ENCODE results near the gene HYAL3. TPM values are rescaled to one million over a fixed set of nuclear protein-coding genes. Genes with fewer than 3 reads are reported as not detected.

HYAL3 gene
- total and polyA plus RNA-seq, 2 of the 13 experiments (the other 11 are each of a cell fraction or from before 2014, with no cell fraction given), result 5.5 to 10.4 TPM

- no peak for FAIRE-seq
- WGBS (ENCODE audit: low lambda C conversion rate), result 23% methylated on average over 4 of the region's 7 CpGs
- peaks cover 21% of the 10 kb centered on the region for H3K79me2 ChIP-seq (ENCODE audit: insufficient read depth, low read length)
- DNase-seq (ENCODE audit: low spot score), result no peak
- H4K20me1 ChIP-seq (ENCODE audit: insufficient read depth, low read length), result no peaks in the 10 kb centered on the region
- H3K36me3 ChIP-seq (replicated peaks in 1 of 2; ENCODE audit: control insufficient read depth in 1 of 2, insufficient read depth in 2 of 2, low read length in 2 of 2), result no peaks in the 10 kb centered on the region
- no TSS peak for BruUV-seq (replicated peaks)
- peak overlapping the region; percentile 94 for H3K9ac ChIP-seq (ENCODE audit: insufficient read depth, low read depth, low read length)
- ATAC-seq, result no peak
- ChIA-PET CTCF (ENCODE audit: low intra/inter-chr PET ratio, low total read pairs) (no interaction called here), POLR2A (interaction anchor here (0.6 to 8.0 kb wide), 23 partner anchors 6 to 115 kb away, joined by 3 to 155 read pairs (median 7); partner anchors contain the start of genes GNAI2, HYAL1, HYAL2 and HYAL3)
- H3K9me3 ChIP-seq (ENCODE audit: low read length), result no peaks in the 10 kb centered on the region
- peaks cover 87% of the 10 kb centered on the region for H3K4me1 ChIP-seq (ENCODE audit: insufficient read depth, low read length)
- no peak overlapping the region for H2AFZ ChIP-seq (ENCODE audit: low read length)
- in situ Hi-C loops (cut with HindIII; ENCODE audit: extremely low pct_ligation_motif_present, low pct_unique_long_range_greater_than_20kb) (loop anchor here (5.0 kb wide), 1 partner anchor 57 kb away; the partner anchor contains the start of gene HYAL2), intact Hi-C loops (cut with micrococcal nuclease; ENCODE audit: unreplicated experiment) (loop anchor here (5.0 kb wide), 1 partner anchor 37 kb away; the partner anchor contains the start of gene HYAL1)
- peak overlapping the region; percentile 98 for H3K4me2 ChIP-seq (ENCODE audit: low read depth, low read length)
- H3K27me3 ChIP-seq (ENCODE audit: control insufficient read depth in 1 of 2, insufficient read depth in 2 of 2, low read length in 2 of 2), result no peaks in the 10 kb centered on the region; a peak in 1 of 5 replicates
- peak overlapping the region in 2 of 3 experiments; percentile 3 to 61; a peak in 3 of 6 replicates for H3K4me3 ChIP-seq (replicated peaks in 1 of 3; ENCODE audit: insufficient read depth in 1 of 3, low read depth in 2 of 3, low read length in 3 of 3)
- peak overlapping the region; percentile 96 for H3K27ac ChIP-seq (ENCODE audit: extremely low read length, insufficient read depth, low read length)
- TF ChIP-seq RNF219 (CRISPR knock-in tag; IDR thresholded peaks at IDR 0.05) (no peak), ZMAT3 (CRISPR knock-in tag; conservative IDR thresholded peaks at IDR 0.05) (no peak), ZFX (CRISPR knock-in tag; IDR thresholded peaks at IDR 0.05; ENCODE audit: low read depth) (peak; percentile 61), CTCF (CRISPR knock-in tag; IDR thresholded peaks at IDR 0.05) (no peak), SRSF1 (optimal IDR thresholded peaks at IDR 0.05; ENCODE audit: low read depth, low read length) (no peak), HES4 (CRISPR knock-in tag; IDR thresholded peaks at IDR 0.05; ENCODE audit: borderline replicate concordance) (no peak), KLF12 (CRISPR knock-in tag; IDR thresholded peaks at IDR 0.05; ENCODE audit: borderline replicate concordance) (no peak), ATF7-NPFF (CRISPR knock-in tag; IDR thresholded peaks at IDR 0.05; ENCODE audit: low read depth) (0 out of 2 replicates have a peak, but pooled peaks have one; percentile 20), SNAI1 (CRISPR knock-in tag; IDR thresholded peaks at IDR 0.05; ENCODE audit: borderline replicate concordance) (0 out of 2 replicates have a peak, but pooled peaks have one; percentile 12), HNF4A (CRISPR knock-in tag; IDR thresholded peaks at IDR 0.05) (no peak), ZNF879 (CRISPR knock-in tag; IDR thresholded peaks at IDR 0.05) (no peak)
- TF ChIP-seq, protein P1, sequence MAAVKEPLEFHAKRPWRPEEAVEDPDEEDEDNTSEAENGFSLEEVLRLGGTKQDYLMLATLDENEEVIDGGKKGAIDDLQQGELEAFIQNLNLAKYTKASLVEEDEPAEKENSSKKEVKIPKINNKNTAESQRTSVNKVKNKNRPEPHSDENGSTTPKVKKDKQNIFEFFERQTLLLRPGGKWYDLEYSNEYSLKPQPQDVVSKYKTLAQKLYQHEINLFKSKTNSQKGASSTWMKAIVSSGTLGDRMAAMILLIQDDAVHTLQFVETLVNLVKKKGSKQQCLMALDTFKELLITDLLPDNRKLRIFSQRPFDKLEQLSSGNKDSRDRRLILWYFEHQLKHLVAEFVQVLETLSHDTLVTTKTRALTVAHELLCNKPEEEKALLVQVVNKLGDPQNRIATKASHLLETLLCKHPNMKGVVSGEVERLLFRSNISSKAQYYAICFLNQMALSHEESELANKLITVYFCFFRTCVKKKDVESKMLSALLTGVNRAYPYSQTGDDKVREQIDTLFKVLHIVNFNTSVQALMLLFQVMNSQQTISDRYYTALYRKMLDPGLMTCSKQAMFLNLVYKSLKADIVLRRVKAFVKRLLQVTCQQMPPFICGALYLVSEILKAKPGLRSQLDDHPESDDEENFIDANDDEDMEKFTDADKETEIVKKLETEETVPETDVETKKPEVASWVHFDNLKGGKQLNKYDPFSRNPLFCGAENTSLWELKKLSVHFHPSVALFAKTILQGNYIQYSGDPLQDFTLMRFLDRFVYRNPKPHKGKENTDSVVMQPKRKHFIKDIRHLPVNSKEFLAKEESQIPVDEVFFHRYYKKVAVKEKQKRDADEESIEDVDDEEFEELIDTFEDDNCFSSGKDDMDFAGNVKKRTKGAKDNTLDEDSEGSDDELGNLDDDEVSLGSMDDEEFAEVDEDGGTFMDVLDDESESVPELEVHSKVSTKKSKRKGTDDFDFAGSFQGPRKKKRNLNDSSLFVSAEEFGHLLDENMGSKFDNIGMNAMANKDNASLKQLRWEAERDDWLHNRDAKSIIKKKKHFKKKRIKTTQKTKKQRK (IDR thresholded peaks at IDR 0.05; ENCODE audit: low read length), result no peak
Measured at GRCh38 chr3:50264964-50265485, 34.2 kb downstream of the HYAL3 start.
